ENCODE measurements around the gene MPRIP.

DNA sequence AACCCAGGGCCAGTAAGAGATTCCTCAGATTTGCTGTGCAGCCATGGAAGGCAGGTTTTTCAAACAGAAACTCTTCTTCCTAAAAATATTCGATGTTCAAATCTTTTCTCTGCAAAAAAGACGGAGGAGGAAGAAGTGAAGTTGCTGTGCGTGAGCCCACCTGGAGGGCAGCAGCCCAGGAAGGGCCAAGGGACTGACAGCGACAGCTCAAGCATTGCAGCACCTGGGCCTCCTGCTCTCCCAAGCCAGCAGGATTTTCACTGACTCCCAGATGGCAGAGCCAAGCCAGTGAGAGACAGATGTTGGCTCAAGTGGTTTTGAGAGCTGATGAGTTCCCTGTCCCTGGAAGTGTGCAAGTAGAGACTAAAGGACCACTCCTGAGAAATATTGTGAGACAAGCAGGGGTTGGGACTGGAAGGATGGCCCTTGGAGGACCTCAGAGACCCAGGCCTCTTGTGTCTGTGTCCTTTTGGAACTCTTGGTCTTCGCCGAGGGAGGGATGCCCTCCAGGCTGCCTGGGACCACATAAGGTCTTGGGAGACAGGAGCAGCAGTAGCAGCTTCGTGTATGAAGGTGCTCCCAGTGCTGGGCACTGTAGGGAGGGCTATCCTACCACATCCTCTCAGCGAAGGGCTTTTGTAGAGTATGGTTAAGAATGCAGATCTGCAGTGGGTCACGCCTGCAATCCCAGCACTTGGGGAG, 41.0 kb upstream of the MPRIP start:
- TF ChIP-seq POLR2A (IDR thresholded peaks at IDR 0.05; ENCODE audit: insufficient read depth in 1 of 2, low read depth in 2 of 2, low read length in 2 of 2) (no peak), ONECUT2 (CRISPR knock-in tag; IDR thresholded peaks at IDR 0.05) (no peak), U2AF2 (IDR thresholded peaks at IDR 0.05; ENCODE audit: low read depth, low read length) (no peak), GFI1 (CRISPR knock-in tag; IDR thresholded peaks at IDR 0.05; ENCODE audit: borderline replicate concordance) (no peak), CREB1 (IDR thresholded peaks at IDR 0.05) (no peak), CREB1 (CRISPR knock-in tag; IDR thresholded peaks at IDR 0.05) (no peak)
